Stimulated activated CD4-positive, alpha-beta T cell treated with anti-CD3 and anti-CD28 coated beads, Interleukin-1b, Interleukin-23, amount 100 ng/mL, for 1 hour (primary cell): Measurements from ENCODE around the gene FABP7.

ENCODE experiments used
- DNase-seq, 2 donors: peaks; one replicate each; pipeline ENCODE4 v3.0.0-alpha.2; 2020; ENCODE audit warnings: low read depth in 2 of 2

FABP7 gene

DNA sequence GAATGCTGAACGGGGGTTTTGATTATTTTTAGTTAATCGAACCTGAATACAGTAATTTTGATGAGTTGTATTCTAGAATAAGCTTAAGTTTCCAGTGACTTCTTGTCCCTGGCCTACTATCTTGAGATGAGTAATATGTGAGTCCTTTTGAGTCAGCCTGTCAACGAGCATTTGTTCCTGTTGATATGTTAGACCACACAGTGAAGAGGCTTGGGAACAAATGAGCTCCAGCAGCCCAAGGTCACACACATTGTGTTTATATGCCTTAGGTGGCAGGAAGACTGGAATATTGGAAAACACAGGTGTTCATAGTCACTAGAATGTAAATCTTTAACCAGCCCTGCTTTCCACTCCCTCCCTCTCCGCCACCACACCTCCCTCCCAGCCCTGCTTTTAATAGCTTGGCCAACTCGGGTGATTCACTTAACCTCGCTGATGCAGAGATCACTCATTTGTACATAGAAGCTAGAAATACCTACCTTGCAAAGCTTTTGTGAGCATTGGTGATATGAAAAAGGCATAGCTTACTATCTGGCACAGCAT is 18.7 kb downstream of the FABP7 start:
- no peak for DNase-seq

DNA sequence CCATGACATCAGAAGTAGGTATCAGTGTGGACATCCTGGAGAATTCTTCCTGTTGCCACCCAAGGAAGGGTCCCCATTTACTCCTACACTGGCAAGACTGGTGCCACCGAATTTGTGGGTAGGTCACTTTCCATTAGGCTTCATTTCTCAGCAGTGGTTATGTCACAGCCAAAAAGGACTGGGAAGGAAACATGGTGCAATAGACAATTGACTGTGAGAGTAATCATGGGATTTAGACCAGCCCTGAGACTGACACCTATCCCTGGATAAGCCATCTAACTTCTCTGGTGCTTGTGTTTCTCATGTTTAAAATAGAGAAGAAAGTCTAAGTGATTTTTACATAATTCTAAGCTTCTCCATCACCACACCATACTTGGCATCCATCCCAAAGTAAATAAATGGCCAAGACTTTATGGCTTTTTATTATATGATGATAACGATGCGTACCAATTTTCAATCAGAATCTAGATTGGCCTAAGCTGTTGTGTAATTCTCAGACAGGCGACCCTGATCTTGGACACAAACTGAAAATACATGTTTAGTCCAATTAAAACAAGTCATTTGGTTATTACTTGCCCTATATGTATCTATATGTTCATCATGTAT is 19.7 kb downstream of the FABP7 start:
- no peak for DNase-seq

DNA sequence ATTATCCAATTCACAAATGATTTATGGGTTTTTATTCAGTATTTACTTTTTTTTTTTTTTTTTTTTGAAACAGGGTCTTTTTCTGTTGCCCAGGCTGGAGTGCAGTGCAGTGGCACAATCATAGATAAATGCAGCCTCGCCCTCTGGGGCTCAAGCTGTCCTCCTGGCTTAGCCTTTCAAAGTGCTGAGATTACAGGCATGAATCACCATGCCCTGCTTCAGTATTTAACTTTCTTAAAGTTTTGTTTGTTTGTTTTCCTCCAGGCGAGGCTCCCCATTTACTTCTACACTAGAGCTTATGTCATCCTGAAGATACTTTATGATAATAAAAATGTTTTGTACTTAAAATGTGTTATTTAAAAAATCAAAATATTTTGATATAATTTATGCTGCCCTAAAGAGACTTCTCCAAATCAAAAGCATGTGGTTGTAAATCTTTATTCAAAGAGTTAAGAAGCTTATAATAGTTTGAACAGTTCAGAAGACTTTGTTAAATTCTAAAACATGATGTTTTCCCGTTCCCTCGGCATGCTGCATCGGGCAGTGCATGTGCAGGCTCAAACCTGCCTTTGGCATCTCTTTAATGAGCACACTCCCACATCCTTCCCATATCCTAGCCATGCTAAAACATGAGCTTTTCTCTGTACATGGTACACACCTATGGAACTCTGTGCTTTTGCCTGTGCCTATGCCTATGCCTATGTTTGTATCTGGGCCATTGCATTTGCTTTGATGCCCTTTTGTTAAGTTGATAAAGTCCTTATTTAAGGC is 20.6 kb downstream of the FABP7 start:
- no peak for DNase-seq

DNA sequence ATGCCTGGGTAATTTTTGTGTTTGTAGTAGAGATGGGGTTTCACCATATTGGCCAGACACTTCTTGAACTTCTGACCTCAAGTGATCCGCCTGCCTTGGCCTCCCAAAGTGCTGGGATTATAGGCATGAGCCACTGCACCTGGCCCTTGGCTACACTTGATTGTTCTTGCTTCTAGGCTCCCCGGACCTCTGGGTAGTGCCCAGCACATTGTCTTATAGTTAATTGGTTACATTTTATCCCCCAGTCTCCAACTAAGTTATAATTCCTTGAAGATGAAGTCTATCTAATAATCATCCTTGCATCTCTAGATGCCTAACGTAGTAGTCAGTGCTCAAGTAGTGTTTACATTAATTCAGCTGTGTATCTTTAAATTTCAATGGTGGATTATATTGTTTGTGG is 21.4 kb downstream of the FABP7 start:
- DNase-seq, result no peak

DNA sequence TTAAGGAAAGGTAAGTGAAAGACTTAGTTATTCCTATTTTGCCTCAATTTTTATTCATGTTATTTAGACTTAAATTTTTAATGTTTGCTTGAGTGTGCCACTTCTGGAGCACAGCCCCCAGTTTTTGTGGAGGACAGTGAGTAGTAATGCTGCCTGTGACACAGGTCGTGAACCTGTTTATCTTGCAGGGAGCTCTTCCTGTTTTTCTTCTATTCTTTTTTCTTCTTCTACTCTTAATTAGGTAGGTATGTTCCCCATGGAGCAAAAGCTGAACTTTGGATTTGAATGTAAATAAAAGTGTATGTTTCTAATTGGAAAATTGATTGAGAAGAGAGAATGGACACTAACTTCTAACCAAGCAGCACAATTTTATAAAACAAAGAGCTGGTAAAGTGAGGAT is 21.9 kb downstream of the FABP7 start:
- DNase-seq, result no peak

DNA sequence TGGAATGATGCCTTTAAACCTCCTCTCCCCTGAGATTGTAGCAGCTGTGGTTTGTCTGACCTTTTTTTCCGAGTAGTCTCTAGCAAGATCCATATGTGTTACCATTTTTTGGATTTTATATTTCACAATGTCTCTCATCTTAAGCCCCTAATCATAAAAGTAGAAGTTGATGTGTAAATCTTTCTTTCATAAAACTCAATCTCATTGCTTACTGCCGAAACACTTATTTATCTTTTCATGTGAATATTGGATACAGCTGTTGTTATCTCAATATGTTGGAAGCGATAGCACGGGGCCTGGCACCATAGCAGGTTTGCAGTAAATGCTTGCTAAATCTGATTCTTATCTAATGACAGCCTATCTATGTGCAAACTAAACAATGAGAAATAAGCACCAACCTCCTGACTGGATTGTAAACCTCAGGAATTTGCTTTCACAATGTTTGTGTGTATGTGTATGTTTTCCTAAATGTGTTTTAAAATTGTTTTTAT is 23.7 kb downstream of the FABP7 start:
- no peak for DNase-seq

DNA sequence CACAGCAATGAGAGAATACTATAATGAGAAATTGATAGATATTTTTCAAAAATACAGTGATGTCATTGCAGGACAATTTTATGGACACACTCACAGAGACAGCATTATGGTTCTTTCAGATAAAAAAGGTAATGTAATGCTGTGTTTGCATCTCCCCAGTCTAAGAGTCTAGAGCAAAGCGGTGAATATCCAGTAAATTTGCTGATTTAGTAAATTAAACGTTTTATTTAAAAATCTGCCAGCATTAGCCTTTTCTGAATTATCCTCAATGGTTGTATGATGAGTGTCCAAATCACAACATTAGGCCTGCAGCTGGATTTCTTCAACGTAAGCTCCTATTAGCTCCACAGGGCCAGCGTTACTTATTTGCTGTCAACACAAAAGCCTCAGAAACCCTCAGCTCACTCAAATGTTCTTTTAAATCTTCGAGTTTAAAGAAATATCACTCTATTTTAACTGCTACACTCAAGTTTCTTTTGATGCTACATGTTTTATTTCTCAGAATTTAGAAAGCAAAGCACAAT is 25.5 kb downstream of the FABP7 start:
- no peak for DNase-seq

DNA sequence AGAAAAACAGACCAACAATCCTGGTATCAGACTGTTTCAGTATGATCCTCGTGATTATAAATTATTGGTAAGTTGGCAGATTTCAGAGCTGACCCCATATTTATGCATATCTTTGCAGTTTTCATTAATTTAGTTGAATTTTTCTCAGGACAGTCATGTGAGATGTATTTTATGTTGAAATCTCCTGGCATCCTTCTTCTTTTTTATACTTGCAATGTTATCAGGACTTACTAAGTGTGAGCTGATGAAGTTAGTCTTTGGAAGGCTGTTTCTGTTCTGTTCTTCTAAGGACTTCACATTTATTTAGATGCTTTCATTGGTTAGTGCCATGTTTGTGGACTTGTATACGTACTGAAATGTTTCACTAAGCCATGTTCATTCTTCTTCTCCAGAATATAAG is 26.8 kb downstream of the FABP7 start:
- no peak for DNase-seq

DNA sequence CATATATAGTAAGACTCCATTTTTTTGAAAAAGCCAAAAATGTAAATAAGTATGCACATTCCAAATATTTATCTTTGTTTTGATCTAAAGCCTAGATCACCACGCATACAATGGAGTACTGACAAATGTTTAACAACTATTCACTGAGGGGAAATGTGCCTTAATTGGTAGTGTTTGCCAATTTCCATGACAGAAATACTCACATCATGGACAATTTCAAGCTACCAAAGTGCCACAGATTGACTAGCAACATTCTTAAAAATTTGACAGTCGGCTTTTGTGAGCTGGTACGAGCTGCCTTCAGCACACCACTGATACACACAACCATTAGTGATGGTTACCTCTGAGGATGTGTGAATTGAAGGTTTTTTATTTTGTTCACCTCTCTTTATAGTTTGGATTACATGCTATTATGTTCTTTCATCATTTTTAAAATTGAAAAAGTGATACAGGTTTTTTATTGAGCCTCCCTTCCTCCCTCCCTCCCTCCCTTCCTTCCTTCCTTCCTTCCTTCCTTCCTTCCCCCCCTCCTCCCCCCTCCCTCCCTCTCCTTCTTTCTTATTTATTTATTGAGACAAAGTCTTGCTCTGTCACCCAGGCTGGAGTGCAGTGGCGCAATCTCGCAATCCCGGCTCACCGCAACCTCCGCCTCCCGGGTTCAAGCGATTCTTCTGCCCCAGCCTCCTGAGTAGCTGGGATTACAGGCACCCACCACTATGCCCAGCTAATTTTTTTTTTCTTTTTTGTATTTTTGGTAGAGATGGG is 28.8 kb downstream of the FABP7 start:
- no peak for DNase-seq

DNA sequence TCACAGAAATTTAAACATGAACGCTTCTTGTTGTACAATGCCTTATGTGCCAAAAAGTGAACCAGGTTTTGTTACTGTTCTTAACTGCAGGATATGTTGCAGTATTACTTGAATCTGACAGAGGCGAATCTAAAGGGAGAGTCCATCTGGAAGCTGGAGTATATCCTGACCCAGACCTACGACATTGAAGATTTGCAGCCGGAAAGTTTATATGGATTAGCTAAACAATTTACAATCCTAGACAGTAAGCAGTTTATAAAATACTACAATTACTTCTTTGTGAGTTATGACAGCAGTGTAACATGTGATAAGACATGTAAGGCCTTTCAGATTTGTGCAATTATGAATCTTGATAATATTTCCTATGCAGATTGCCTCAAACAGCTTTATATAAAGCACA is 29.5 kb downstream of the FABP7 start:
- DNase-seq, result no peak

DNA sequence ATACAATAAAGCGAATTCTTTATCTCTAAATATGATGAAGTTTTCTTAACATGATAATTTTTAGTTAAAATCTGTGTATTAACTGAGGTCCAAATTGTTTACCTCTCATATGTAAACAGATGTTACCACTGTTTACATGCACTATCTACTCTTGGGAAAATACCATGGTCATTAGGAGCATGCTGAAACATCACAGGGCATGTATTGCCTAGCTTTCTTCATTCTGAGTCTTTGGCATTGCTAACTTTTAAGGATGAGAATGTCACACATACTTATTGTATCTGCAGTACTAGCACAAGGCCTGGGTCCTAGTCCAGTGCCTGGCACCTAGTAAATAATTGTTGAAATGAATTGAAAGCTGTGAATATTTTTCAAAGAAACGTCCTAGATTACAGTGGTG is 30.2 kb downstream of the FABP7 start:
- no peak for DNase-seq

DNA sequence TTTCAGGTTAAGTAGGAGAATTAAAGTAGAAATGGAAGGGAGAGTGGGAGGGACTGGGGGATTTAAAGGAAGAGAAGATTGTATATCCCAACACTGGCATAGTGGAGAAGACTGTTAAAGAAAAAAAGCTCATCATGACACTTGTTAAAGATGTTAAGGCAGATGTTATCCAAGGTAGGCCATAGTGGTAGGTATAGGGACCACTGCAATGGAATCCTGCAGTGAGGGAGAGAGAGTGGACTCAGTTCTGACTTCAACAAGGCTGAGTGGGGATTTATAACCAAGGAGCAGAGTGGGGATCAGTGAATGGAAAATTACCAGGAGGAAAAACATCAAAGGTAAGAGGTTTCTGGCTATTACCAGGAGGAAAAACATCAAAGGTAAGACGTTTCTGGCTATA is 30.7 kb downstream of the FABP7 start:
- DNase-seq, result no peak

DNA sequence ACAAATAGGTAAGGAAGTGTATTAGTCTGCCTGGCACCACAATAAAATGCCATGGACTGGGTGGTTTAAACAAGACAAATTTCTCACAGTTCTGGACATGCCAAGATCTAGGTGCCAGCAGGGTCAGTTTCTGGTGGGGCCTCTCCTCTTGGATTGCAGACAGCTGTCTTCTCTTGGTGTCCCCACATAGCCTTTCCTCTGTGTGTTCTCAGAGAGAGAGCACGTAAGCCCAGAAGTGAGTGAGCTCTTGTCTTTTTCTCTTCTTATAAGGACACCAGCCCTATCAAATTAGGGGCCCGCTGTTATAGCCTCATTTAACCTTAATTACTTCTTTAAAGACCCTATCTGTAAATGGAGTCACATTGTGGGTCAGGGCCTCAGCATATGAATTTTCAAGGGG is 37.8 kb downstream of the FABP7 start:
- no peak for DNase-seq

DNA sequence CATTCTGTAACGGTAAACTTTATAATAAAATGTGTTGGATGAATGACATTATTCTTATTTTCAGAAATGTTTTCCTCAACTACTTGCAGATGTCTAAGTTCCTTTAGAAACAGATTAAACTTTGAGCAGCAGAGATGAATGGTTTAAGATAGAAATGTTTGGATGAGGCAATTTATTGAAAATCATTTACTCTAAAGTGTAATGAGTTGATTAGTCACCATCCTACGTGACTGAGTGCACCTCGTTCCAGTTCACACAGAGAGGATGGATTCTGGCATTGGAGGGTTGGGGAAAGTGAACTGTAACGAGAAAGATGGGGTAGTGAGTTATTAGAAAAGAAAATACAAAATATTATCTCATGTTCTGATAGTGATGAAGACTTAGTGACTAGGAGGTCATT is 38.2 kb downstream of the FABP7 start:
- DNase-seq, result no peak

DNA sequence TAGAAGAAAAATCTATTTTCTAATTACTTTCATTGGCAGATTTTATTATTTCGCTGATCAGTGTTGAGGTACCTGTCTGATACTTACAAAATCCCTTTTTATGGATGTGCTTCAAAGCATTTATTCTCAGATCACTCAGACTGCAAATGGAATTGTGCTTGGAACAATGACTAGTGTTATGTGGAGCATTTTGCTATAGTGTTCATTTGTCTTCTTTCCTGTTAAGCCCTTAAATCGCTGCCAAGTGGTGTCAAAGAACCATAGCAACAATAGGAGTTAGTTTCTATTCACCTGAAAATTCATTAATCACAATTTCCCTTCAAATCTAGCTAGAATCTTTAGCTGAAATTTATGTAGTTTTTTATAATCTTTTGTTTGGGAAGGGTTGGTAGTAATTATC is 39.4 kb downstream of the FABP7 start:
- no peak for DNase-seq

DNA sequence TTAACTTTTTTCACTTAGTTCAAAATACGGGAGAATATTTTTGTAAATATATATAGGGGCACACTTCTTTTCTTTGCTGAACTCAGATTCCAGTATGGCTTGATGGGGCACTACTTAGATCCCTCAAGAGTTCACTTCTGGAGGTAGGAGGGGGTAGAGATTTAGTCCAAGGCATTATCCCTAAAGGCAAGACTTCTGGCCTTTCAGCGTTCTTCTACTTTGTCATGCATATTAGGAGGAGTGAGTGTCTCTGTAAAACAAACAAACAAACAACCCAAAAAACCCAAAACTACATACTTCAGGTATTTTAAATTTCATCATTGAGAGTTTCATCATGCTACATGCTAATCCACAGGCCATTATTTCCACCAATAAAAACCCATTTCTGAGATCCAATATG is 41.6 kb downstream of the FABP7 start:
- no peak for DNase-seq

DNA sequence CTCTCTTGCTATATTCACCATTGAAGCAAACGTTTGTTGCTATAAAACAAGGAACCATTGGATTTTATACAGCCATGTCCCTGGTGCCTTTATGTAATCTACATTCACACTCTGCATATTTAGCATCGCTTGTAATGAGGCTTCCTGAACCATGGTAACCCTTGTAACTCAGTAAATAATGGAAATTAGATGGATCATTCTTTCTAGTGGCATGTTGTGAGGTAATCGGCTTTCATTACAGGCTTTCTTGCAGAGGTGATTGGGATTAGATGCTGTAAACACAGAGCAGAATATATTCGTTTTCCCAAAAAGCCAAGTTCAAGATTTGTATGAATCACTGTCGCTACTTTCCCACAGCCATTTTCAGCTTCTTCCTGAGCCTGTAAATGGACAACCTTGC is 45.6 kb downstream of the FABP7 start:
- no peak for DNase-seq

DNA sequence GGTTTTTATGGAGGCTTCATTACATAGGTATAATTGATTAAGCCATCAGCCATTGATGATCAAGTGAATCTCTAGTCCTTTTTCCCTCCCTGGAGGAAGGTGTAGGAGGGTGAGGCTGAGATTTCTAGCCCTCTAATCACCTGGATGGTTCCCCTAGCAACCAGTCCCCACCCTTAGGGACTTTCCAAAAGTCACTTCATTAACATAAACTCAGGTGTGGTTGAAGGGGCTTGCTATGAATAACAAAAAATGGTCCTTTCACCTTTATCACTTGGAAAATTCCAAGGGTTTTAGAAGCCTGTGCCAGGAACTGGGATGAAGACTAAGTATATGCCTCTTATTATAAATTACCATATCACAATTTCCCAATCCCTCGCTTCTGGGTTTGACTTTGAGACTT is 49.9 kb downstream of the FABP7 start:
- DNase-seq, result no peak

DNA sequence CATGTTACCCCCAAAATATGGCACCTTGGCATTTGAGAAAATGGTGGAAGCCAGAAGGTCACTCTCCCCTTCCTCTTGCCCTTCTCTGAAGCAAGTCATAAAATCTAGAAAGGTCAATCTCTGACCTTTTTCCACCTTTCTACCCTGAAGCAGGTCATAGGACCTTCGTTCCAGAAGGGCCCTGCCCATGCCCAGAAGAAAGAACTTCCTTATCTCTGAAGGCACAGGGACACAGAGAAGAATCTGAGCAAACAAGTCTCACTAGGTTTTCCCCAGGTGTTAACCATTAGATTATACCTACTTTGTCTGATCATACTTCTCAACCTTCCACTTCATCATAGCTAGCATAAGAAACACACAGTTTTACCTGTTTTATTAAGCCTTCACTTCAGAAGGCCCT is 52.0 kb downstream of the FABP7 start:
- DNase-seq, result no peak

DNA sequence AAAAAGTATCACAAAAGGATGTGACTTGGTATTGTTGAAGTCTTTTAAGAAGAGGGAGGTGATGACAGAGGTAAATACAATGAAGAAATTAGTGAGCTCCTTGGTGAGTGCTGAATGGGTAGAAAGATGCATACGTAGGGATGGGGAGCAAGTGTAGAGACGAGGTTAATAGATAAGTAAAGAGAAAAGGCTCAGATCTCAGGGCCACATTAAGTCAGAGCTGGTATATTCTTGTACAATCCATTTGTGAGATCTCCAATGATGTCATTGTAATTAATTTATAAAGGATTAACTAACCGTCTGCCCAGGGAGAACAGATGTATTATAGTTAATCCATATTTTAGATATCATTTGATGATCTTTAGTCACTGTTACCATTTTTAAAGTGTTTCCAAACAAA is 52.9 kb downstream of the FABP7 start:
- no peak for DNase-seq

DNA sequence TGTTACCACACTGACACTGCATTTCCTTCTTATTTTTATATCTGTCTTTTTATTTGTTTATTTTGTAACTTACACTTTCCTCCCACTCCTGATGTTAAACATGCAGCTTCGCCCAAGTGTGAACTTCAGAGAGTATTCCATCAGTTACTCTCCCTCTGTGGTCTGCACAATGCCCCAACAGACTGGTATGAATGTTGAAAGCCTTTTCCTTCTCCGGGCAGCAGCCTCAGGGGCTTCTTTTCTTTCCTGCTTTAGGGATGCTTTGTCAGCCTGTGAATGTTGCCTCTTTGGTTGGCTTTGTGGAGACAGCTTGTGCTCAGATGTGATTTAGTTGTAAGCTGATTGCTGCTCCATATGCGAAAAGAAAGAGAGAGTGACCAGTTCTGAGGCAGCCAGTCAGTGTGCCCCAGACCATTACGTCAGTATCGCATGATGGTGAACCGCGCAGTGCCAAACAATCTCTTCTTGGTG is 53.5 kb downstream of the FABP7 start:
- no peak for DNase-seq
